ENCODE measurements around the gene PLEKHB1. TPM values are rescaled to one million over a fixed set of nuclear protein-coding genes. Genes with fewer than 3 reads are reported as not detected.
A peak's percentile ranks its signal among the peaks of the same experiment; 100 is the strongest.

The PLEKHB1 gene
- total RNA-seq, 2 donors from 2014 or later = 7.3 to 7.9 TPM

- Histone ChIP-seq H3K36me3 (no peaks in the 10 kb centered on the region), H3K9me3 (no peaks in the 10 kb centered on the region), H3K27me3 (replicated peaks; ENCODE audit: insufficient read depth) (no peaks in the 10 kb centered on the region), H3K27ac (no peak overlapping the region), H3K4me1 (ENCODE audit: control insufficient read depth in 1 of 2, low read depth in 2 of 2) (no peaks in the 10 kb centered on the region), H3K4me3 (no peak overlapping the region)
- ATAC-seq (ENCODE audit: insufficient number of reproducible peaks, low FRiP score, low read depth) (no peak), DNase-seq (ENCODE audit: low spot score) (no peak)
- TF ChIP-seq, protein P1, sequence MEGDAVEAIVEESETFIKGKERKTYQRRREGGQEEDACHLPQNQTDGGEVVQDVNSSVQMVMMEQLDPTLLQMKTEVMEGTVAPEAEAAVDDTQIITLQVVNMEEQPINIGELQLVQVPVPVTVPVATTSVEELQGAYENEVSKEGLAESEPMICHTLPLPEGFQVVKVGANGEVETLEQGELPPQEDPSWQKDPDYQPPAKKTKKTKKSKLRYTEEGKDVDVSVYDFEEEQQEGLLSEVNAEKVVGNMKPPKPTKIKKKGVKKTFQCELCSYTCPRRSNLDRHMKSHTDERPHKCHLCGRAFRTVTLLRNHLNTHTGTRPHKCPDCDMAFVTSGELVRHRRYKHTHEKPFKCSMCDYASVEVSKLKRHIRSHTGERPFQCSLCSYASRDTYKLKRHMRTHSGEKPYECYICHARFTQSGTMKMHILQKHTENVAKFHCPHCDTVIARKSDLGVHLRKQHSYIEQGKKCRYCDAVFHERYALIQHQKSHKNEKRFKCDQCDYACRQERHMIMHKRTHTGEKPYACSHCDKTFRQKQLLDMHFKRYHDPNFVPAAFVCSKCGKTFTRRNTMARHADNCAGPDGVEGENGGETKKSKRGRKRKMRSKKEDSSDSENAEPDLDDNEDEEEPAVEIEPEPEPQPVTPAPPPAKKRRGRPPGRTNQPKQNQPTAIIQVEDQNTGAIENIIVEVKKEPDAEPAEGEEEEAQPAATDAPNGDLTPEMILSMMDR (IDR thresholded peaks at IDR 0.05) = no peak
Measured at GRCh38 chr11:73637012-73637411, 9.4 kb upstream of the PLEKHB1 start.

DNA sequence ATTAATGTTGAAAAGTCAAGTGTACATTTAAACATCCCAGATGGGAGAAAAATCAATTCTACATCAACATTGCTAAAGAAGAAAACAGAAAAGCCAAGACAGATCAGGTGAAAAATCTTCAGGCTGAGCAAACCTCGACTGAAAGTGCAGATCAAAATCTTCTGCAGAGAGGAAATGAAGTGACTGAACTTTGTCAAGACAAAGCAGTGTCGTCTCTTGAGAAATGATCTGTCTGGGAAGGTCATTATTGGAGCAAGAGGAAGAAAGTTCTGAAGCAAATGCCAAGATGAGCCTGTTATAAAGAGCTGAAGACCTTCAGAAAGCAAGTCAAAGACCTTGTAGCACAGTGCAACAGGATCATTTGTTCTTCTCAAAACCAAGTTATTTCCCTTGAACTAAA, 5.8 kb upstream of the PLEKHB1 start:
- TF ChIP-seq, protein P1 (IDR thresholded peaks at IDR 0.05) = no peak
- H3K4me3 ChIP-seq = no peak overlapping the region
- peaks cover 0 to 2% of the 10 kb centered on the region in 2 donors for H3K4me1 ChIP-seq (ENCODE audit: control insufficient read depth in 1 of 2, low read depth in 2 of 2)
- ATAC-seq (ENCODE audit: insufficient number of reproducible peaks, low FRiP score, low read depth) (no peak), DNase-seq (ENCODE audit: low spot score) (no peak)
- no peaks in the 10 kb centered on the region for H3K27me3 ChIP-seq (replicated peaks; ENCODE audit: insufficient read depth)
- H3K36me3 ChIP-seq = no peaks in the 10 kb centered on the region
- no peaks in the 10 kb centered on the region for H3K9me3 ChIP-seq
- H3K27ac ChIP-seq = no peak overlapping the region

- TF ChIP-seq, protein P1 (IDR thresholded peaks at IDR 0.05) = no peak
- no peak for DNase-seq (ENCODE audit: low spot score)
- Histone ChIP-seq H3K9me3 (no peaks in the 10 kb centered on the region), H3K4me1 (ENCODE audit: control insufficient read depth in 1 of 2, low read depth in 2 of 2) (peaks cover 0 to 5% of the 10 kb centered on the region in 2 donors), H3K36me3 (no peaks in the 10 kb centered on the region), H3K4me3 (no peak overlapping the region), H3K27me3 (replicated peaks; ENCODE audit: insufficient read depth) (no peaks in the 10 kb centered on the region), H3K27ac (no peak overlapping the region)
- no peak for ATAC-seq (ENCODE audit: insufficient number of reproducible peaks, low FRiP score, low read depth)
Measured at GRCh38 chr11:73641668-73642067, 4.7 kb upstream of the PLEKHB1 start.

GRCh38 chr11:73645121-73645969, 1.0 kb upstream of the PLEKHB1 start:
- Histone ChIP-seq H3K27ac (no peak overlapping the region), H3K36me3 (no peaks in the 10 kb centered on the region), H3K4me1 (ENCODE audit: control insufficient read depth in 1 of 2, low read depth in 2 of 2) (peaks cover 0 to 13% of the 10 kb centered on the region in 2 donors), H3K9me3 (no peaks in the 10 kb centered on the region), H3K27me3 (replicated peaks; ENCODE audit: insufficient read depth) (no peaks in the 10 kb centered on the region), H3K4me3 (no peak overlapping the region)
- DNase-seq (ENCODE audit: low spot score) (no peak), ATAC-seq (ENCODE audit: insufficient number of reproducible peaks, low FRiP score, low read depth) (no peak)
- TF ChIP-seq, protein P1 (IDR thresholded peaks at IDR 0.05) = no peak

GRCh38 chr11:73647459-73648100, 1.2 kb downstream of the PLEKHB1 start:
- peak; percentile 20 for ATAC-seq (ENCODE audit: insufficient number of reproducible peaks, low FRiP score, low read depth)
- TF ChIP-seq, protein P1 (IDR thresholded peaks at IDR 0.05) = no peak
- H3K27me3 ChIP-seq (replicated peaks; ENCODE audit: insufficient read depth) = no peaks in the 10 kb centered on the region
- H3K4me3 ChIP-seq = peak overlapping the region; percentile 52
- no peaks in the 10 kb centered on the region for H3K9me3 ChIP-seq
- H3K4me1 ChIP-seq (ENCODE audit: control insufficient read depth in 1 of 2, low read depth in 2 of 2) = peaks cover 0 to 13% of the 10 kb centered on the region in 2 donors
- DNase-seq (ENCODE audit: low spot score) = peak; percentile 68
- no peak overlapping the region for H3K27ac ChIP-seq
- H3K36me3 ChIP-seq = no peaks in the 10 kb centered on the region

Data from thoracic aorta (tissue), 2 donors.